ENCODE results near the gene ZBED5. TPM values are rescaled to one million over a fixed set of nuclear protein-coding genes. Genes with fewer than 3 reads are reported as not detected.
A peak's percentile ranks its signal among the peaks of the same experiment; 100 is the strongest.

The ZBED5 gene
- total and polyA plus RNA-seq, 2 of the 4 experiments (the other 2 are of a cell fraction): 28.2 to 30.8 TPM

DNA sequence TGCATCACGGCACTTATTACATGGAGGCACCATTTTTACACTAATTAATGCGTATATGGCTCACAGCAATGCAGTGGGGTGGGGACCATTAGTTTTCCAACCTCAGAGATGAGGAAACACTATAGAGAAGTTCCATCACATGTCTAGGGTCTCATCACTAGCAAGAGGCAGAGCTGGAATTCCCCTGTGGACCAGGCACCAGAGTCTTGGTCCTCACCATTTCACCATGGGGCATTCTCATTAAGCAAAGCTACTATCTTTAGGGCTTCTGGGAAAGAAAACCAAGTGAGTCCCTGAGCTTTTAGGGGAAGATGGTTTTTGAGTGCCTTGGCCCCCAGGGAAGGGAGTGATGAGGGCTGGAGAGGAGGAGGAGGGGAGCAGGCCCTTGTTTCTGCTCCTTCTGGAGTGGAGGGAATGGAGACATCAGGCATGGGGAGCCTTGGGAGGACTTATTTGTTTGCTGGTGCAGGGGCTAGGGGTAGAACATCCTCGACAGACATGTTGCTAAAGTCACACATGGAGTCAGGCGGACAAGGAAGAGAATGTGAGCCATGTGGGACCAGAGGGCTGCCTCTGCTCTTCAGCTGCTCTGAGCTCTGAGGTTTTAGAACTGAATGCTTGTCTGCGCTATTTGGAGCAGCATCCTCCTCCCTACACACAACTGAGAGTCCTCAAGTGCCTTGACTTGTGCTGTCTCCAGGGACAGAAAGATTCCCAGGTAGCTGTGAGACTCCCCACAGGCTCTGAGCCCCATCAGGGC, 40.3 kb upstream of the ZBED5 start:
- intact Hi-C loops (cut with micrococcal nuclease) (no loop called here), dilution Hi-C loops (cut with HindIII; ENCODE audit: low sequenced_read_pairs, unreplicated experiment) (no loop called here), in situ Hi-C loops (cut with MboI; ENCODE audit: low sequenced_read_pairs) (no loop called here)
- CTCF ChIA-PET: interaction anchor here (1.0 kb wide), 1 partner anchor 19 kb away, joined by 4 read pairs; no protein-coding TSS in a partner anchor
- H3K4me3 ChIP-seq (ENCODE audit: insufficient read depth, low read depth, low read length): no peak overlapping the region
- BruUV-seq (replicated peaks): no TSS peak
- peak overlapping the region; percentile 93 for H2AK9ac ChIP-seq (replicated peaks; ENCODE audit: low read depth, low read length, poor library complexity)
- H3K27me3 ChIP-seq (ENCODE audit: control insufficient read depth, insufficient read depth, low read length): no peaks in the 10 kb centered on the region
- peak overlapping the region; percentile 99 for H2AK5ac ChIP-seq (ENCODE audit: low read depth, low read length)
- peak overlapping the region; percentile 98 for H3K4ac ChIP-seq (ENCODE audit: low read depth, low read length)
- peak overlapping the region; percentile 89 for H3K56ac ChIP-seq (ENCODE audit: extremely low read depth, insufficient read depth, low read length)
- WGBS, 2 experiments (ENCODE audit: extremely low coverage in 2 of 2, insufficient read length in 1 of 2): no CpG with 5 or more reads among the region's 5 CpGs
- H3K9me1 ChIP-seq (ENCODE audit: insufficient read depth, low read length): peaks cover 33% of the 10 kb centered on the region
- H2BK15ac ChIP-seq (ENCODE audit: low read depth, low read length): peak overlapping the region; percentile 87; the same call in 2 of the 3 replicates
- peak overlapping the region; percentile 65 for H2BK20ac ChIP-seq (ENCODE audit: low read depth, low read length)
- H4K91ac ChIP-seq (ENCODE audit: insufficient read depth, low read depth, low read length): peak overlapping the region; percentile 92
- H4K20me1 ChIP-seq (ENCODE audit: insufficient read depth, low read length): peaks cover 6% of the 10 kb centered on the region; the same call in 1 of the 2 replicates
- peaks cover 0 to 33% of the 10 kb centered on the region in 2 experiments; a peak in 2 of 4 replicates for H3K79me1 ChIP-seq (ENCODE audit: low read depth in 1 of 2, low read length in 2 of 2)
- H4K8ac ChIP-seq (ENCODE audit: low read depth in 2 of 2, low read length in 2 of 2): peak overlapping the region; percentile 82 to 99
- DNase-seq (no peak), ATAC-seq (ENCODE audit: low read depth) (no peak)
- peak overlapping the region; percentile 36 for H3K23ac ChIP-seq (ENCODE audit: low read depth, low read length)
- no peaks in the 10 kb centered on the region for H3K9me3 ChIP-seq (ENCODE audit: control insufficient read depth, insufficient read depth, low read length)
- H3K36me3 ChIP-seq (ENCODE audit: control insufficient read depth, insufficient read depth, low read length): no peaks in the 10 kb centered on the region
- H3K27ac ChIP-seq (ENCODE audit: insufficient read depth, low read length): peak overlapping the region; percentile 92
- peaks cover 37% of the 10 kb centered on the region for H3K4me1 ChIP-seq (ENCODE audit: control insufficient read depth, insufficient read depth, low read length)
- peak overlapping the region; percentile 70; the same call in 1 of the 2 replicates for H3K9ac ChIP-seq (ENCODE audit: low read depth, low read length)
- H4K5ac ChIP-seq (ENCODE audit: low read depth, low read length): peak overlapping the region; percentile 62
- POLR2A ChIA-PET (ENCODE audit: unreplicated experiment): interaction anchor here (0.6 kb wide), 1 partner anchor 10 kb away, joined by 3 read pairs; no protein-coding TSS in a partner anchor
- H2BK120ac ChIP-seq (ENCODE audit: low read depth, low read length): peak overlapping the region; percentile 91
- peak overlapping the region; percentile 97 for H3K14ac ChIP-seq (replicated peaks; ENCODE audit: low read depth, low read length)
- peak overlapping the region; percentile 99 for H2BK5ac ChIP-seq (ENCODE audit: low read depth, low read length, poor library complexity, severe bottlenecking)
- TF ChIP-seq, protein P1, sequence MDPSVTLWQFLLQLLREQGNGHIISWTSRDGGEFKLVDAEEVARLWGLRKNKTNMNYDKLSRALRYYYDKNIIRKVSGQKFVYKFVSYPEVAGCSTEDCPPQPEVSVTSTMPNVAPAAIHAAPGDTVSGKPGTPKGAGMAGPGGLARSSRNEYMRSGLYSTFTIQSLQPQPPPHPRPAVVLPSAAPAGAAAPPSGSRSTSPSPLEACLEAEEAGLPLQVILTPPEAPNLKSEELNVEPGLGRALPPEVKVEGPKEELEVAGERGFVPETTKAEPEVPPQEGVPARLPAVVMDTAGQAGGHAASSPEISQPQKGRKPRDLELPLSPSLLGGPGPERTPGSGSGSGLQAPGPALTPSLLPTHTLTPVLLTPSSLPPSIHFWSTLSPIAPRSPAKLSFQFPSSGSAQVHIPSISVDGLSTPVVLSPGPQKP (IDR thresholded peaks at IDR 0.05; ENCODE audit: borderline replicate concordance, low read depth, low read length): no peak
- TF ChIP-seq CEBPB (IDR thresholded peaks at IDR 0.05; ENCODE audit: low read depth, low read length): no peak
- no peak for TF ChIP-seq MAFK (IDR thresholded peaks at IDR 0.05; ENCODE audit: low read depth, low read length)
- TF ChIP-seq RCOR1 (IDR thresholded peaks at IDR 0.05; ENCODE audit: insufficient replicate concordance, low read length): no peak
- TF ChIP-seq POLR2A (IDR thresholded peaks at IDR 0.05; ENCODE audit: low read depth, low read length): no peak
- no peak for TF ChIP-seq RAD21 (IDR thresholded peaks at IDR 0.05; ENCODE audit: low read length)
- peak overlapping the region; percentile 83 for H2AFZ ChIP-seq (replicated peaks; ENCODE audit: low read length, poor library complexity)
- no peak overlapping the region for H3K4me2 ChIP-seq (ENCODE audit: low read depth, low read length)
- H3K18ac ChIP-seq (ENCODE audit: low read depth, low read length): peak overlapping the region; percentile 75
